H1 (cell line): ENCODE data around the gene FAM162B.

ENCODE experiments used
- CBX5 ChIP-seq: fragments of 300-800, 300-1000 bp; sonication (generic); IDR thresholded peaks from 2 replicates; pipeline ENCODE4 v1.7.1; 2016; ENCODE audit warnings: antibody characterized with exemption, low read length, low read depth
- CTCF ChIP-seq, 3 experiments: IDR thresholded peaks; 1 replicate in 2 of 3; 2 replicates in 1 of 3; pipeline versions ENCODE4 v1.5.1 to v1.6.1; 2011; ENCODE audit warnings: low read length in 3 of 3, mild to moderate bottlenecking in 3 of 3, inconsistent platforms in 2 of 3, low read depth in 1 of 3, moderate library complexity in 1 of 3; ENCODE audit not compliant: insufficient read depth in 1 of 3; ENCODE audit errors: control extremely low read depth in 1 of 3
- EZH2 ChIP-seq: fragments of 200-600 bp; sonication (generic); IDR thresholded peaks from 2 replicates; pipeline ENCODE4 v1.7.1; 2012; ENCODE audit warnings: low read depth, mild to moderate bottlenecking, moderate library complexity, low read length, inconsistent platforms; ENCODE audit not compliant: severe bottlenecking
- JUND ChIP-seq: IDR thresholded peaks from 2 replicates; pipeline ENCODE4 v1.6.1; 2011; ENCODE audit warnings: mild to moderate bottlenecking, improper control_type of control experiment, low read length
- POLR2AphosphoS5 ChIP-seq: IDR thresholded peaks from 2 replicates; pipeline ENCODE4 v1.6.1; 2011; ENCODE audit warnings: low read depth, low read length
- RAD21 ChIP-seq, 2 experiments: IDR thresholded peaks in 1 of 2; conservative IDR thresholded peaks in 1 of 2; 2 replicates each; pipeline ENCODE4 v1.6.1; 2011; ENCODE audit warnings: low read depth in 2 of 2, low read length in 2 of 2, improper control_type of control experiment in 1 of 2, inconsistent platforms in 1 of 2, mild to moderate bottlenecking in 1 of 2, moderate library complexity in 1 of 2
- RXRA ChIP-seq: IDR thresholded peaks from 2 replicates; pipeline ENCODE4 v1.6.1; 2011; ENCODE audit warnings: low read depth, mild to moderate bottlenecking, low read length, moderate library complexity; ENCODE audit not compliant: insufficient read depth
- SIN3A ChIP-seq, 2 experiments: IDR thresholded peaks in 1 of 2; conservative IDR thresholded peaks in 1 of 2; 2 replicates each; pipeline ENCODE4 v1.6.1; 2011 to 2012; ENCODE audit warnings: low read length in 2 of 2, improper control_type of control experiment in 1 of 2, low read depth in 1 of 2, mild to moderate bottlenecking in 1 of 2
- SP1 ChIP-seq: IDR thresholded peaks from 2 replicates; pipeline ENCODE4 v1.6.1; 2011; ENCODE audit warnings: low read depth, low read length
- TAF1 ChIP-seq: IDR thresholded peaks from 2 replicates; pipeline ENCODE4 v1.6.1; 2011; ENCODE audit warnings: mild to moderate bottlenecking, low read depth, low read length

- TF ChIP-seq JUND (no peak), CBX5 (no peak), CTCF (IDR thresholded peaks at IDR 0.05; ENCODE audit: control extremely low read depth in 1 of 3, insufficient read depth in 1 of 3, low read depth in 1 of 3, low read length in 3 of 3) (no peak), RAD21 (IDR thresholded peaks at IDR 0.05 in 1 of 2, conservative IDR thresholded peaks at IDR 0.05 in 1 of 2; ENCODE audit: low read depth in 2 of 2, low read length in 2 of 2) (no peak), SIN3A (conservative IDR thresholded peaks at IDR 0.05 in 1 of 2, IDR thresholded peaks at IDR 0.05 in 1 of 2; ENCODE audit: low read depth in 1 of 2, low read length in 2 of 2) (no peak), RXRA (no peak), SP1 (no peak), TAF1 (no peak), POLR2AphosphoS5 (no peak), EZH2 (no peak)
Observed at GRCh38 chr6:116726947-116727346, 38.6 kb downstream of the FAM162B start.
